ENCODE data around the gene PARD3B.

The PARD3B gene

DNA sequence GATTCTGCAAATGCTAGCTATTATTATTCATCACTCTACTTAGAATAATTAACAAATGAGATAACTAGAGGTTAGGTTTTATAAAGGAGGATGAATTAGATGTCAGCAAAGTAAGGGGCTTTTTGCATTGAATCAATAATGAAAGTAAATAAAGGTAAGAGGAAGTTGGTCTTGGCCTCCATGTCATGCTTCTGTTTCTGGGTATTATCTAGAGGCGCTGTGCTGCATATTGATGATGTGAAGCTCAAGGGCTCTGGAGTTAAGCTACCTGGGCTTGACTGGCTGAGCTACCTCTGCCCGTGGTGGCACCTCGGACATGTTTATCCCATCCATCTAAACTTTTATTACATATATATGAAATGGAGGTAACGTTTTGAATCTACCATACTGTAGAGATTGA lies 350.9 kb downstream of the PARD3B start:
- in situ Hi-C loops (cut with MboI; ENCODE audit: low pct_unique_long_range_greater_than_20kb, low sequenced_read_pairs): no loop called here
- DNase-seq: no peak

DNA sequence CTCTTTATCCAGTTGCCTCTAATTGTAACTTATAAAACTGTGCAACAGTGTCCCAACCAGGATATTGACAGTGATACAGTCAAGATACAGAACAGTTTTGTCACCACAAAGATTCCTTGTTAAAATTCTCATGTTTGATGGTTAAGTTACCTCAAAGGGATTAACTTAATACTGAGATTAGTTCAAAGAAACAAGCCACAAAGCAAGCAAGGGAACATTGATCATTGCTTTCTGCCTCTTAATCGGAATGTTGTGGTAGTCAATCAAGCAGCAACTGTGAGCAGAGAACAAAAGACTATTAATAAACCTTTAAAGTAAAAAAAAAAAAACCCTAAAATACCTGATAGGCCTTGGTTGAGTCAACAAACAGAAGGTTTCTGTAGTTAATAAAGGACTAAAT lies 352.3 kb downstream of the PARD3B start:
- in situ Hi-C loops (cut with MboI; ENCODE audit: low pct_unique_long_range_greater_than_20kb, low sequenced_read_pairs): no loop called here
- no peak for DNase-seq

DNA sequence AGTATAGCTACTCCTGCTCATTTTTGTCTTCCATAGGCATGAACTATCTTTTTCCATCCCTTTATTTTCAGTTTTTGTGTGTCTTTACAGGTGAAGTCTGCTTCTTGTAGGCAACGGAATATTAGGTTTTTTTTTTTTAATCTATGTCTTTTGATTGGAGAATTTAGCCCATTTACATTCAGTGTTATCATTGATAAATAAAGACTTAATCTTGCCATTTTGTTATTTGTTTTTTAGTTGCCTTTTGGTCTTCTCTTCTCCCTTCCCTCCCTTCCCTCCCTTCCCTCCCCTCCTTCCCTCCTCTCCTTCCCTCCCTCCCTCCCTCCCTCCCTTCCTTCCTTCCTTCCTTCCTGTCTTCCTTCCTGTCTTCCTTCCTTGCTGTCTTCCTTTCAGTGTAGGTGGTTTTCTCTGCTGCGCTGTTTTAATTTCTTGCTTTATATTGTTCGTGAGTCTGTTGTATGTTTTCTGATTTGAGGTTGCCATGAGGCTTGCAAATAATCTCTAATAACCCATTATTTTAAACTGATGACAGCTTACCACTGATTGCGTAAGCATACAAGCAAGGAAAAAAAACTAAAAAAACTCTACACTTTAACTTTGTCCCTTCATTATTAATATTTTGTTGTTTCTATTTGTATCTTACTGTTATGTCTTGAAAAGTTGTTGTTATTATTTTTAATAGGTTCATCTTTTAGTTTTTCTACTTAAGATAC lies 353.8 kb downstream of the PARD3B start:
- DNase-seq: no peak
- in situ Hi-C loops (cut with MboI; ENCODE audit: low pct_unique_long_range_greater_than_20kb, low sequenced_read_pairs): no loop called here

DNA sequence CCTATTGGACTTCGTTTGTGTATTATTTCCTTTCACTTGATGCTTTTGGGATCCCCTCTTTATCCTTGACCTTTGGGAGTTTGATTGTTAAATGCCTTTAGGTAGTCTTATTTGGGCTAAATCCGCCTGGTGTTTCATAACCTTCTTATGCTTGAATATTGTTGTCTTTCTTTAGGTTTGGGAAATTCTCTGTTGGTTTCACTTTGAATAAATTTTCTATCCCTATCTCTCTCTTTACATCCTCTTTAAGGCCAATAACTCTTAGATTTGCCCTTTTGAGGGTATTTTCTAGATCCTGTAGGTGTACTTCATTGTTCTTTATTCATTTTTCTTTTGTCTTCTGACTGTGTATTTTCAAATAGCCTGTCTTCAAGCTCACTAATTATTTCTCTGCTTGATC lies 354.7 kb downstream of the PARD3B start:
- DNase-seq: no peak
- in situ Hi-C loops (cut with MboI; ENCODE audit: low pct_unique_long_range_greater_than_20kb, low sequenced_read_pairs): no loop called here

GRCh38 chr2:204900487-204900886 lies 355.2 kb downstream of the PARD3B start:
- in situ Hi-C loops (cut with MboI; ENCODE audit: low pct_unique_long_range_greater_than_20kb, low sequenced_read_pairs): no loop called here
- DNase-seq: no peak

DNA sequence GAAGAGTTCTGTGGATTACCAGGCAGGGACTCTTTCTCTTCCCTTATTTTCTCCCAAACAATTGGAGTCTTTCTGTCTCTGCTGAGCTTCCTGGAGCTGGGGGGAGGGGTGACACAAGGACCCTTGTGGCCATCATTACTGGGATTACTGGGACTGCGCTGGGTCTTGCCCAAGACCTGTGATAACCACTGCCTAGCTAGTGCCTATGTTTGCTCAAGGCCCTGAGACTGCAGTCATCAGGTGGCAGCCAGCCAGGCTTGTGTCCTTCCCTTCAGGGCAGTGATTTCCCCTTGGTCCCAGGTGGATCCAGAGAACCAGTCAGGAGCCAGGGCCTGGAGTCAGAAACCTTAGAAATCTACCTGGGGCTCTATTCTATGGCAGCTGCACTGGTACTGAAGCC lies 355.6 kb downstream of the PARD3B start:
- in situ Hi-C loops (cut with MboI; ENCODE audit: low pct_unique_long_range_greater_than_20kb, low sequenced_read_pairs): no loop called here
- no peak for DNase-seq

GRCh38 chr2:204901591-204901990 lies 356.3 kb downstream of the PARD3B start:
- in situ Hi-C loops (cut with MboI; ENCODE audit: low pct_unique_long_range_greater_than_20kb, low sequenced_read_pairs): no loop called here
- no peak for DNase-seq

DNA sequence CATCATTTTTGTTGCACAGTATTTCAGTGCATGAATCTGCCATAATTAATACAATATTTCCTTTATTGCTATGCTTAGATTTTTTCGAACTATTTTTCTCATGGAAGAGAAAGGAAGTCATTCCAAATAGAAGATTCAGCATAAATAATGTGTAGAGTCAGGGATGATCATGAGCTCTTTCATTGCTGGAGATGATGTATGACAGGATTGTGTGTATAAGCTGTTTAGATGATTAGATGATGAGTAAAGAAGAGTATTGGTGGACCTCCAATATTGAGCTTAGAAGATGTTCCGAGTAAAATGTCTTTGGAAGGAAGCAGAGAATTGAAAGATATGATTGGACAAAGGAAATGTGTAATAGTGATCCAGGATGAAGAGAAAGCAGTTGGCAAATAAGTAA lies 364.5 kb downstream of the PARD3B start:
- in situ Hi-C loops (cut with MboI; ENCODE audit: low pct_unique_long_range_greater_than_20kb, low sequenced_read_pairs): no loop called here

GRCh38 chr2:204913312-204913711 lies 368.0 kb downstream of the PARD3B start:
- in situ Hi-C loops (cut with MboI; ENCODE audit: low pct_unique_long_range_greater_than_20kb, low sequenced_read_pairs): no loop called here
- DNase-seq: no peak

More for the DNA sequence above, 364.5 kb downstream of the PARD3B start:
- no peak for DNase-seq

- no peak for DNase-seq
- in situ Hi-C loops (cut with MboI; ENCODE audit: low pct_unique_long_range_greater_than_20kb, low sequenced_read_pairs): no loop called here
These were observed 368.7 kb downstream of the PARD3B start for GRCh38 chr2:204913854-204914464.

GRCh38 chr2:204914708-204915107 lies 369.4 kb downstream of the PARD3B start:
- no peak for DNase-seq
- in situ Hi-C loops (cut with MboI; ENCODE audit: low pct_unique_long_range_greater_than_20kb, low sequenced_read_pairs): no loop called here

GRCh38 chr2:204917089-204917701 lies 371.9 kb downstream of the PARD3B start:
- in situ Hi-C loops (cut with MboI; ENCODE audit: low pct_unique_long_range_greater_than_20kb, low sequenced_read_pairs): no loop called here
- DNase-seq: no peak

GRCh38 chr2:204920776-204921175 lies 375.5 kb downstream of the PARD3B start:
- DNase-seq: no peak
- in situ Hi-C loops (cut with MboI; ENCODE audit: low pct_unique_long_range_greater_than_20kb, low sequenced_read_pairs): no loop called here

- no peak for DNase-seq
- in situ Hi-C loops (cut with MboI; ENCODE audit: low pct_unique_long_range_greater_than_20kb, low sequenced_read_pairs): no loop called here
These were observed 378.7 kb downstream of the PARD3B start for GRCh38 chr2:204923957-204924356.

DNA sequence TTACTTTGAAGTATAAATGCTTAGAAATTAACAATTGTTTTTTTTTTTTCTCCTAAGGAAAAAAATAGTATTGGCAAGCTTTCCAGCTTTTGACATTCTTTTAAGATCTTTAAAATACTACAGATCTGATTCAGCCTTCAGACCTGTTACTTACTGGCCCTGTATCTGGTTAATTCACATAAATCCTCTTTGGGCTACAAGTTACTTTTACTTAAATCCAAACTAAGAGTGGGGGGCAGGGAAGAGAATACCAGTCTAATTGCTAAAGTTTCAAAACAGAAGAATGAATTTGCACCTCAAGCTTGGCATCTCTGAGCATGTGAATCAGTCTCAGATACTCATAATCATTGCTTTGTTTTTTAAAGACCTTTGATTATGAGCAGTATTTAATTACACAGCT lies 386.3 kb downstream of the PARD3B start:
- DNase-seq: no peak
- in situ Hi-C loops (cut with MboI; ENCODE audit: low pct_unique_long_range_greater_than_20kb, low sequenced_read_pairs): no loop called here

DNA sequence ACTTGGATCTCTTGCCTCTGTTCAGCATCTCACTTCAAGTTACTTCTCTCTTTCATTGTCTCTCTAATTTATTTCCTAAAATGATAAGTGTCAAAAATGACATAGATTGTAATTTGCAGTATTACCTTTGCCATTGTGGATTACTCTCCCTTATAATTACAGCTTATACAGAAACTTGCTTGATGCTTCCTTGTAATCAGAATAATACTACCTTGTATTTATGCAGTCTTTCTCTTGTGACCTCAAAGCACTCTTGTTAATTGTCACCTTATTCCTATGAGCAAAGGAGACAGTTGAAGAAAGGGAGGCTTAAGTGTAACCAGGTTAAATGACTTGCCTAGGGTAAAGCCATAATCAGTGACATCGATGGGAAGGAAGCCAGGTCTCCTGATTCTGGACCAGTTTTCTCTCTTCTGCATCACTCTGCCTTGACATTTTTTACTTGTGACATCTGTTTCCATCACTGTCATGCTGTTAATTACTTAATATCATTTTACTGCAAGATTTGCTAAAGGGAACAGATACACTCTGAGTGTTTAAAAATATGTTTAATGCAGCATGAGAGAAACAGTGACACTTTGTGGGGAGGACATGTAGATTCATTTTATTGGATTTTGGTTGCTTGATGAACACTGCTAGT lies 388.6 kb downstream of the PARD3B start:
- DNase-seq: no peak
- in situ Hi-C loops (cut with MboI; ENCODE audit: low pct_unique_long_range_greater_than_20kb, low sequenced_read_pairs): no loop called here

- in situ Hi-C loops (cut with MboI; ENCODE audit: low pct_unique_long_range_greater_than_20kb, low sequenced_read_pairs): no loop called here
- DNase-seq: no peak
These were observed 399.7 kb downstream of the PARD3B start for GRCh38 chr2:204944927-204945326.

DNA sequence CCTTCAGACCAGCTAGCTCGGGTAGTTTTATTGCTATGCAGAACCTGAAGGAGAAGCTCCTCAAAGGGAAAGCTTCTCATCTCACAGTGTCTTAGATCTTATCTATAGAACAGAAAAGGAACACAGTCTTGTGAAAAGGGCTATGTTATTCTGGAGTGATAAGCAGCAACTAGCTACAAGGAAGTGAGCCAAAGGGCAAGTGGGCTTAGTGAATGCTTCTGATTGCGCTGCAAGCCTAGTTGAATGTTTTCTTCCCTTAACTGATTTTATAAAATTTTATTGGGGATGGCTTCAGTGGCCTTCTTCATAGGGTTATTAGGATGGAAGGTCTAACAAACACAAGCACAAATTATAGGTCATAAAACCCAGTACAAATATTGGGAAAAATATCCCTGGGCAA lies 400.1 kb downstream of the PARD3B start:
- in situ Hi-C loops (cut with MboI; ENCODE audit: low pct_unique_long_range_greater_than_20kb, low sequenced_read_pairs): no loop called here
- no peak for DNase-seq

- in situ Hi-C loops (cut with MboI; ENCODE audit: low pct_unique_long_range_greater_than_20kb, low sequenced_read_pairs): no loop called here
- no peak for DNase-seq
These were observed 401.6 kb downstream of the PARD3B start for GRCh38 chr2:204946892-204947291.

DNA sequence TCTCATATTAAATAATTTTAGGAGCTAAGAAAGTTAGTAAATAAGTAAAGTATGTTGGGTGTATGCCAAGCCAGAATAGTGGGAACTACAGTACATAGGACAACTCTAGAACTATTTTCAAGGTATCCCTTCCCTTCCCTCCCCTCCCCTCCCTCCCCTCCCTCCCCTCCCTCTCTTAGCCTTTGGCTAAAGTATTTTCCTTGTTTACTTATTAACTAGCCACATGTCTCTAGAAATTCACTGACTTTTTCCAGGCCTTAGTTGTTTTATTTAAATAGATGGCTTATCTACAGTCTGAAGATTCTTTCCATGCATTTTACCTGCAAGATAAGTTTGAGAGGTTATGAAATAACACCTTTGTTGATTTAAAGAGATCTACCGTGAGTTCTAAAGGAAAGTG lies 402.1 kb downstream of the PARD3B start:
- DNase-seq: no peak
- in situ Hi-C loops (cut with MboI; ENCODE audit: low pct_unique_long_range_greater_than_20kb, low sequenced_read_pairs): no loop called here

All from KBM-7 (cell line).